Measurements from ENCODE around the gene TRUB1.
"Not testable (repeated sequence)": the region's sequence is repeated elsewhere in the genome, so short reads cannot be mapped to it uniquely, and the experiment has no call there.

GRCh38 chr10:114933995-114934394, 4.0 kb upstream of the TRUB1 start:
- not testable (repeated sequence) for TF ChIP-seq CTCF, EP300 (IDR thresholded peaks at IDR 0.05)
